ENCODE results near the gene SLC14A1.
A peak's percentile ranks its signal among the peaks of the same experiment; 100 is the strongest.

The SLC14A1 gene

GRCh38 chr18:45723567-45724355 is at the start of gene SLC14A1:
TSS of gene SLC14A1 (plus strand) at chr18:45724181. CDS start at chr18:45730321, 6,140 bp downstream.
- no peak for DNase-seq

- DNase-seq, result no peak
Observed at GRCh38 chr18:45677276-45677807, 46.6 kb upstream of the SLC14A1 start.

GRCh38 chr18:45678441-45678840 is 45.5 kb upstream of the SLC14A1 start:
- DNase-seq, result no peak

- no peak for DNase-seq
Observed at GRCh38 chr18:45678850-45679249, 45.1 kb upstream of the SLC14A1 start.

GRCh38 chr18:45680066-45680690 is 43.8 kb upstream of the SLC14A1 start:
- no peak for DNase-seq

- no peak for DNase-seq
Observed at GRCh38 chr18:45682181-45682580, 41.8 kb upstream of the SLC14A1 start.

- no peak for DNase-seq
Observed at GRCh38 chr18:45684341-45685115, 39.5 kb upstream of the SLC14A1 start.

- DNase-seq, result peak; percentile 75
Observed at GRCh38 chr18:45686891-45687611, 36.9 kb upstream of the SLC14A1 start.

- peak; percentile 28 for DNase-seq
Observed at GRCh38 chr18:45687621-45688020, 36.4 kb upstream of the SLC14A1 start.

GRCh38 chr18:45688113-45688512 is 35.9 kb upstream of the SLC14A1 start:
- DNase-seq, result no peak

- DNase-seq, result peak; percentile 62
Observed at GRCh38 chr18:45688833-45689232, 35.1 kb upstream of the SLC14A1 start.

GRCh38 chr18:45689396-45689795 is 34.6 kb upstream of the SLC14A1 start:
- no peak for DNase-seq

- peak; percentile 79 for DNase-seq
Observed at GRCh38 chr18:45690975-45691815, 32.8 kb upstream of the SLC14A1 start.

- DNase-seq, result no peak
Observed at GRCh38 chr18:45691816-45692179, 32.2 kb upstream of the SLC14A1 start.

- DNase-seq, result no peak
Observed at GRCh38 chr18:45702708-45703265, 21.2 kb upstream of the SLC14A1 start.

GRCh38 chr18:45708831-45709230 is 15.2 kb upstream of the SLC14A1 start:
- no peak for DNase-seq

GRCh38 chr18:45712061-45712460 is 11.9 kb upstream of the SLC14A1 start:
- no peak for DNase-seq

- no peak for DNase-seq
Observed at GRCh38 chr18:45713239-45713638, 10.7 kb upstream of the SLC14A1 start.

- no peak for DNase-seq
Observed at GRCh38 chr18:45715212-45715780, 8.7 kb upstream of the SLC14A1 start.

- no peak for DNase-seq
Observed at GRCh38 chr18:45719106-45719505, 4.9 kb upstream of the SLC14A1 start.

- DNase-seq, result peak; percentile 67
Observed at GRCh38 chr18:45722899-45723298, 1.1 kb upstream of the SLC14A1 start.
